PC-9 (cell line): Measurements from ENCODE around the gene SPOCK3.

ENCODE experiments used
- EZH2 ChIP-seq: fragments of 200-600 bp; sonication (generic); IDR thresholded peaks from 2 replicates; pipeline ENCODE4 v1.8.0; 2017; ENCODE audit warnings: antibody characterized with exemption, low read depth
- TF ChIP-seq, protein P1 (sequence below): fragments of 200-600 bp; sonication (generic); conservative IDR thresholded peaks from 2 replicates; pipeline ENCODE4 v1.6.1; 2017; ENCODE audit warnings: mixed run types, antibody characterized with exemption, mild to moderate bottlenecking, moderate library complexity

DNA sequence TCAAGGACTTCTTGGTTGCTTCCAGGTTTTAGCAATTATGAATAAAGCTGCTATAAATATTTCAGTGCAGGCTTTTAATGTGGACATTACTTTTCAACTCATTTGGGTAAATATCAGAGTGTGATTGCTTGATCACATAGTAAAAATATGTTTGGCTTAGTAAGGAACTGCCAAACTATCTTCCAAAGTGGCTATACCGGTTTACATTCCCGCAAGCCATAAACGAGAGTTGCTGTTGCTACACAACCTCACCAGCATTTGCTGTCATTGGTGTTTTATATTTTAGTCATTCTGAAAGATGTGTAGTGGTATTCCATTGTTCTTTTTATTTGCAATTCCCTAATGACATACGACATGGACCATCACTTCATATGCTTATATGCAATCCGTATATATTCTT, 30.9 kb upstream of the SPOCK3 start:
- TF ChIP-seq, protein P1, sequence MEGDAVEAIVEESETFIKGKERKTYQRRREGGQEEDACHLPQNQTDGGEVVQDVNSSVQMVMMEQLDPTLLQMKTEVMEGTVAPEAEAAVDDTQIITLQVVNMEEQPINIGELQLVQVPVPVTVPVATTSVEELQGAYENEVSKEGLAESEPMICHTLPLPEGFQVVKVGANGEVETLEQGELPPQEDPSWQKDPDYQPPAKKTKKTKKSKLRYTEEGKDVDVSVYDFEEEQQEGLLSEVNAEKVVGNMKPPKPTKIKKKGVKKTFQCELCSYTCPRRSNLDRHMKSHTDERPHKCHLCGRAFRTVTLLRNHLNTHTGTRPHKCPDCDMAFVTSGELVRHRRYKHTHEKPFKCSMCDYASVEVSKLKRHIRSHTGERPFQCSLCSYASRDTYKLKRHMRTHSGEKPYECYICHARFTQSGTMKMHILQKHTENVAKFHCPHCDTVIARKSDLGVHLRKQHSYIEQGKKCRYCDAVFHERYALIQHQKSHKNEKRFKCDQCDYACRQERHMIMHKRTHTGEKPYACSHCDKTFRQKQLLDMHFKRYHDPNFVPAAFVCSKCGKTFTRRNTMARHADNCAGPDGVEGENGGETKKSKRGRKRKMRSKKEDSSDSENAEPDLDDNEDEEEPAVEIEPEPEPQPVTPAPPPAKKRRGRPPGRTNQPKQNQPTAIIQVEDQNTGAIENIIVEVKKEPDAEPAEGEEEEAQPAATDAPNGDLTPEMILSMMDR, result no peak
- TF ChIP-seq EZH2, result no peak
